ENCODE data around the gene HOXB2.

HOXB2 gene

GRCh38 chr17:48565925-48566710, 21.2 kb upstream of the HOXB2 start:
- DNase-seq: peak in 1 of 3 experiments; percentile 27

GRCh38 chr17:48565022-48565554, 20.2 kb upstream of the HOXB2 start:
- peak in 2 of 3 experiments; percentile 46 to 81 for DNase-seq

- peak in 2 of 3 experiments; percentile 65 to 76 for DNase-seq
Observed at GRCh38 chr17:48564188-48565021, 19.5 kb upstream of the HOXB2 start.

GRCh38 chr17:48563867-48564187, 18.9 kb upstream of the HOXB2 start:
- no peak for DNase-seq

- peak in 2 of 3 experiments; percentile 26 to 64 for DNase-seq
Observed at GRCh38 chr17:48563385-48563838, 18.5 kb upstream of the HOXB2 start.

GRCh38 chr17:48562934-48563333, 18.0 kb upstream of the HOXB2 start:
- DNase-seq: no peak

- DNase-seq: peak in 1 of 3 experiments; percentile 40
Observed at GRCh38 chr17:48561884-48562810, 17.2 kb upstream of the HOXB2 start.

GRCh38 chr17:48559840-48560817, 15.2 kb upstream of the HOXB2 start:
- no peak for DNase-seq

- DNase-seq: no peak
Observed at GRCh38 chr17:48559122-48559839, 14.4 kb upstream of the HOXB2 start.

GRCh38 chr17:48558831-48559121, 13.9 kb upstream of the HOXB2 start:
- DNase-seq: no peak

GRCh38 chr17:48558057-48558830, 13.3 kb upstream of the HOXB2 start:
- no peak for DNase-seq

- DNase-seq: no peak
Observed at GRCh38 chr17:48556576-48557401, 11.9 kb upstream of the HOXB2 start.

- no peak for DNase-seq
Observed at GRCh38 chr17:48556229-48556575, 11.3 kb upstream of the HOXB2 start.

GRCh38 chr17:48555258-48556228, 10.6 kb upstream of the HOXB2 start:
- DNase-seq: peak; percentile 74 to 92 (median 83)

GRCh38 chr17:48554412-48555257, 9.7 kb upstream of the HOXB2 start:
- DNase-seq: peak in 2 of 3 experiments; percentile 77 to 79

- peak in 1 of 3 experiments; percentile 59 for DNase-seq
Observed at GRCh38 chr17:48553826-48554225, 8.9 kb upstream of the HOXB2 start.

GRCh38 chr17:48553190-48553547, 8.3 kb upstream of the HOXB2 start:
- no peak for DNase-seq

Data from NCI-H1417 (cell line).